GM23338 (cell line): Measurements from ENCODE around the gene C5AR1. TPM values are rescaled to one million over a fixed set of nuclear protein-coding genes. Genes with fewer than 3 reads are reported as not detected.

ENCODE experiments used
- ATAC-seq: fragments of 200-7000 bp; cut with Tn5 transposase; 3 replicates; pipeline ENCODE4 v1.9.1; 2020
- DNase-seq: peaks from one replicate; pipeline ENCODE4 v3.0.0-alpha.2; 2015; ENCODE audit warnings: low spot score
- H2AFZ ChIP-seq: fragments of 200-600 bp; sonication (generic); 2 replicates; pipeline ENCODE4 v1.8.0; 2016; ENCODE audit warnings: antibody characterized with exemption, mild to moderate bottlenecking, moderate library complexity
- H3F3A ChIP-seq: fragments of 200-600 bp; sonication (generic); replicated peaks from 2 replicates; pipeline ENCODE4 v1.8.0; 2017; ENCODE audit warnings: antibody characterized with exemption, mixed run types, low read depth
- H3K27ac ChIP-seq: fragments of 200-600 bp; sonication (generic); 2 replicates; pipeline ENCODE4 v1.6.1; 2016; ENCODE audit warnings: low read depth
- H3K27me3 ChIP-seq: fragments of 200-600 bp; sonication (generic); 2 replicates; pipeline ENCODE4 v1.8.0; 2016; ENCODE audit warnings: mild to moderate bottlenecking, mixed run types, moderate library complexity; ENCODE audit not compliant: insufficient read depth
- H3K36me3 ChIP-seq: fragments of 200-600 bp; sonication (generic); 2 replicates; pipeline ENCODE4 v1.8.0; 2016; ENCODE audit warnings: mild to moderate bottlenecking; ENCODE audit not compliant: insufficient read depth
- H3K4me1 ChIP-seq: fragments of 200-600 bp; sonication (generic); 2 replicates; pipeline ENCODE4 v1.8.0; 2016; ENCODE audit warnings: mild to moderate bottlenecking, moderate library complexity; ENCODE audit not compliant: insufficient read depth
- H3K4me2 ChIP-seq: fragments of 200-600 bp; sonication (generic); 2 replicates; pipeline ENCODE4 v1.7.1; 2017; ENCODE audit warnings: mixed run types
- H3K4me3 ChIP-seq: fragments of 200-600 bp; sonication (generic); 2 replicates; pipeline ENCODE4 v1.6.1; 2016; ENCODE audit warnings: mixed run types
- H3K79me2 ChIP-seq: fragments of 200-600 bp; sonication (generic); replicated peaks from 2 replicates; pipeline ENCODE4 v1.8.0; 2017; ENCODE audit warnings: mild to moderate bottlenecking; ENCODE audit not compliant: insufficient read depth
- H3K9me2 ChIP-seq: fragments of 200-600 bp; sonication (generic); 2 replicates; pipeline ENCODE4 v1.8.0; 2017; ENCODE audit not compliant: insufficient read depth
- H4K20me1 ChIP-seq: fragments of 200-600 bp; sonication (generic); replicated peaks from 2 replicates; pipeline ENCODE4 v1.8.0; 2017; ENCODE audit warnings: mild to moderate bottlenecking; ENCODE audit not compliant: insufficient read depth
- H3K27ac Mint-ChIP-seq: 2 replicates; pipeline ENCODE4 v1.8.0; 2020; ENCODE audit warnings: inconsistent platforms, mild to moderate bottlenecking, moderate library complexity, mixed read lengths
- H3K27me3 Mint-ChIP-seq: 3 replicates; pipeline ENCODE4 v1.8.0; 2022; ENCODE audit warnings: low read depth, mild to moderate bottlenecking, moderate library complexity, mixed read lengths, inconsistent platforms; ENCODE audit not compliant: insufficient read depth, poor library complexity
- H3K36me3 Mint-ChIP-seq: 3 replicates; pipeline ENCODE4 v1.8.0; 2021; ENCODE audit warnings: low read depth, mild to moderate bottlenecking, inconsistent platforms, moderate library complexity, mixed read lengths
- H3K4me1 Mint-ChIP-seq: 3 replicates; pipeline ENCODE4 v1.8.0; 2020; ENCODE audit warnings: mild to moderate bottlenecking, inconsistent platforms, mixed read lengths
- H3K4me3 Mint-ChIP-seq: 3 replicates; pipeline ENCODE4 v1.8.0; 2021; ENCODE audit warnings: moderate library complexity, mild to moderate bottlenecking, inconsistent platforms, mixed read lengths
- H3K9me3 Mint-ChIP-seq: 3 replicates; pipeline ENCODE4 v1.8.0; 2020; ENCODE audit warnings: moderate library complexity, mild to moderate bottlenecking, inconsistent platforms, mixed read lengths
- CREB1 ChIP-seq: fragments of 250-450 bp; sonication (Bioruptor Pico); IDR thresholded peaks from 2 replicates; pipeline ENCODE4 v1.5.0; 2020; ENCODE audit warnings: low read depth, mild to moderate bottlenecking, moderate library complexity
- ETS1 ChIP-seq: IDR thresholded peaks from 2 replicates; pipeline ENCODE4 v1.6.1; 2016; ENCODE audit warnings: antibody characterized with exemption
- EZH2 ChIP-seq: fragments of 200-600 bp; sonication (generic); IDR thresholded peaks from one replicate; pipeline ENCODE4 v1.8.0; 2017; ENCODE audit warnings: antibody characterized with exemption, mild to moderate bottlenecking, low read depth; ENCODE audit not compliant: unreplicated experiment
- EZH2phosphoT487 ChIP-seq: fragments of 200-600 bp; sonication (generic); IDR thresholded peaks from one replicate; pipeline ENCODE4 v1.8.1; 2018; ENCODE audit warnings: antibody characterized with exemption; ENCODE audit not compliant: unreplicated experiment
- JUNB ChIP-seq: IDR thresholded peaks from one replicate; pipeline ENCODE4 v1.6.1; 2016; ENCODE audit warnings: antibody characterized with exemption; ENCODE audit not compliant: unreplicated experiment
- NANOG ChIP-seq: IDR thresholded peaks from 2 replicates; pipeline ENCODE4 v1.6.1; 2016; ENCODE audit warnings: antibody characterized with exemption, borderline replicate concordance
- STAT1 ChIP-seq: IDR thresholded peaks from one replicate; pipeline ENCODE4 v1.6.1; 2016; ENCODE audit warnings: antibody characterized with exemption; ENCODE audit not compliant: unreplicated experiment
- ZNF114 ChIP-seq: fragments of 250-450 bp; sonication (Bioruptor Pico); IDR thresholded peaks from 2 replicates; pipeline ENCODE4 v1.5.0; 2020; ENCODE audit warnings: mild to moderate bottlenecking, moderate library complexity
- ZNF331 ChIP-seq: fragments of 250-450 bp; sonication (Bioruptor Pico); IDR thresholded peaks from 2 replicates; pipeline ENCODE4 v1.5.0; 2020; ENCODE audit warnings: low read depth, mild to moderate bottlenecking, moderate library complexity
- ZNF462 ChIP-seq: fragments of 250-450 bp; sonication (Bioruptor Pico); IDR thresholded peaks from 2 replicates; pipeline ENCODE4 v1.5.0; 2020; ENCODE audit warnings: mild to moderate bottlenecking, moderate library complexity
- polyA plus RNA-seq: library from polyadenylated mRNA; unstranded; fragments of >200 nt; fragmentation: Nextera tagmentation; extraction: Ambion mirVana; gene quantifications from 2 replicates; pipeline ENCODE4 v1.2.1, GENCODE V29; 2016
- total RNA-seq: library from RNA; depleted of rRNA; stranded (reverse); fragments of >200 nt; shearing (Covaris generic); gene quantifications from 2 replicates; pipeline ENCODE4 v1.2.3, GENCODE V29; 2014
- TF ChIP-seq, protein P1 (sequence below), 2 experiments: fragments of 200-600 bp in 1 of 2; sonication (generic) in 1 of 2; conservative IDR thresholded peaks; 2 replicates each; pipeline versions ENCODE4 v1.5.1 to v1.6.1; 2016 to 2017; ENCODE audit warnings: antibody characterized with exemption in 2 of 2, low read depth in 2 of 2, mild to moderate bottlenecking in 2 of 2, moderate library complexity in 1 of 2

The C5AR1 gene
- total and polyA plus RNA-seq, 2 experiments from 2014 or later = 0.08 TPM; not detected in 1

DNA sequence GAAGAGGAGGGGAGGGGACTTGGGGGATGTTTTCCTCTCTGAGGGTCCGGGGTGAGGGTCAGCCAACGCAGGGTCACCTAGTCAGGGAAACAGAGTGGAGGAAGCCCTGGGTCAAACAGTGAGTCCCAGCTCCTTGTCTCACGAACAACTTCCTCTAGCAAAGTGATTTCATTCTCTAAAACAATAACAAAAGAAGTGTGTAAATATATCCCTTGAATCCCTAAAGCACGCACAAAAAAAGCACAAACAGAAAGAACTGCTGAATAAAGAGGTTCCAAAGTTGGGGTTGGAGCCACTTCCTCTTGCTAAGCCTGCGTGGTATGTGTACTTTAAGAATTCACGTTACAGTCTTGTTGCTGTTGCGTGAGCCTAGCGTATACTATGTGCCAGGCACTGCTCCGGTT, 20.8 kb downstream of the C5AR1 start:
- Histone ChIP-seq H3K27me3 (no peaks in the 10 kb centered on the region), H3K4me2 (no peak overlapping the region; the same call in 1 of the 2 replicates)

GRCh38 chr19:47331490-47331889, 21.8 kb downstream of the C5AR1 start:
- Histone ChIP-seq H3F3A (0 out of 2 replicates have a peak, but pooled peaks cover 3% of the 10 kb centered on the region), H3K79me2 (no peaks in the 10 kb centered on the region), H4K20me1 (no peaks in the 10 kb centered on the region), H3K36me3 (no peaks in the 10 kb centered on the region), H3K27me3 (no peaks in the 10 kb centered on the region), H2AFZ (no peak overlapping the region; the same call in 1 of the 2 replicates), H3K4me2 (no peak overlapping the region), H3K4me1 (no peaks in the 10 kb centered on the region), H3K4me3 (no peak overlapping the region), H3K27ac (no peak overlapping the region), H3K9me2 (no peaks in the 10 kb centered on the region)
- H3K4me1 Mint-ChIP-seq = 0 out of 3 replicates have a peak, but pooled peaks cover 2% of the 10 kb centered on the region
- no peak for DNase-seq
- H3K27ac Mint-ChIP-seq = no peak overlapping the region
- H3K27me3 Mint-ChIP-seq = peaks cover 9% of the 10 kb centered on the region
- H3K9me3 Mint-ChIP-seq = no peaks in the 10 kb centered on the region
- no peaks in the 10 kb centered on the region for H3K36me3 Mint-ChIP-seq
- no peak for ATAC-seq
- no peak overlapping the region for H3K4me3 Mint-ChIP-seq
- TF ChIP-seq ZNF331 (CRISPR knock-in tag) (no peak), CREB1 (CRISPR knock-in tag) (no peak), NANOG (no peak), JUNB (no peak), STAT1 (no peak), EZH2 (no peak), ZNF462 (CRISPR knock-in tag) (no peak)
- TF ChIP-seq, protein P1, sequence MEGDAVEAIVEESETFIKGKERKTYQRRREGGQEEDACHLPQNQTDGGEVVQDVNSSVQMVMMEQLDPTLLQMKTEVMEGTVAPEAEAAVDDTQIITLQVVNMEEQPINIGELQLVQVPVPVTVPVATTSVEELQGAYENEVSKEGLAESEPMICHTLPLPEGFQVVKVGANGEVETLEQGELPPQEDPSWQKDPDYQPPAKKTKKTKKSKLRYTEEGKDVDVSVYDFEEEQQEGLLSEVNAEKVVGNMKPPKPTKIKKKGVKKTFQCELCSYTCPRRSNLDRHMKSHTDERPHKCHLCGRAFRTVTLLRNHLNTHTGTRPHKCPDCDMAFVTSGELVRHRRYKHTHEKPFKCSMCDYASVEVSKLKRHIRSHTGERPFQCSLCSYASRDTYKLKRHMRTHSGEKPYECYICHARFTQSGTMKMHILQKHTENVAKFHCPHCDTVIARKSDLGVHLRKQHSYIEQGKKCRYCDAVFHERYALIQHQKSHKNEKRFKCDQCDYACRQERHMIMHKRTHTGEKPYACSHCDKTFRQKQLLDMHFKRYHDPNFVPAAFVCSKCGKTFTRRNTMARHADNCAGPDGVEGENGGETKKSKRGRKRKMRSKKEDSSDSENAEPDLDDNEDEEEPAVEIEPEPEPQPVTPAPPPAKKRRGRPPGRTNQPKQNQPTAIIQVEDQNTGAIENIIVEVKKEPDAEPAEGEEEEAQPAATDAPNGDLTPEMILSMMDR (conservative IDR thresholded peaks at IDR 0.05; ENCODE audit: low read depth in 2 of 2) = no peak

More for the DNA sequence above, 20.8 kb downstream of the C5AR1 start:
- Histone ChIP-seq H2AFZ (peak overlapping the region; percentile 93), H3K36me3 (no peaks in the 10 kb centered on the region), H3K79me2 (no peaks in the 10 kb centered on the region), H3K4me1 (no peaks in the 10 kb centered on the region), H4K20me1 (no peaks in the 10 kb centered on the region), H3K27ac (no peak overlapping the region), H3K9me2 (no peaks in the 10 kb centered on the region), H3F3A (0 out of 2 replicates have a peak, but pooled peaks cover 3% of the 10 kb centered on the region), H3K4me3 (no peak overlapping the region)
- no peak for DNase-seq
- TF ChIP-seq ZNF331 (CRISPR knock-in tag) (no peak), CREB1 (CRISPR knock-in tag) (no peak), ZNF114 (CRISPR knock-in tag) (no peak), NANOG (no peak), EZH2phosphoT487 (no peak), ETS1 (no peak)
- no peaks in the 10 kb centered on the region for H3K4me1 Mint-ChIP-seq
- H3K27ac Mint-ChIP-seq = no peak overlapping the region
- peaks cover 7% of the 10 kb centered on the region for H3K27me3 Mint-ChIP-seq
- no peak for ATAC-seq
- no peaks in the 10 kb centered on the region for H3K36me3 Mint-ChIP-seq
- H3K9me3 Mint-ChIP-seq = no peaks in the 10 kb centered on the region
- H3K4me3 Mint-ChIP-seq = no peak overlapping the region
